ENCODE results near the gene NFATC2. TPM values are rescaled to one million over a fixed set of nuclear protein-coding genes. Genes with fewer than 3 reads are reported as not detected.

Gene NFATC2
- total RNA-seq, 1 experiment from 2014 or later, result 0.61 TPM

DNA sequence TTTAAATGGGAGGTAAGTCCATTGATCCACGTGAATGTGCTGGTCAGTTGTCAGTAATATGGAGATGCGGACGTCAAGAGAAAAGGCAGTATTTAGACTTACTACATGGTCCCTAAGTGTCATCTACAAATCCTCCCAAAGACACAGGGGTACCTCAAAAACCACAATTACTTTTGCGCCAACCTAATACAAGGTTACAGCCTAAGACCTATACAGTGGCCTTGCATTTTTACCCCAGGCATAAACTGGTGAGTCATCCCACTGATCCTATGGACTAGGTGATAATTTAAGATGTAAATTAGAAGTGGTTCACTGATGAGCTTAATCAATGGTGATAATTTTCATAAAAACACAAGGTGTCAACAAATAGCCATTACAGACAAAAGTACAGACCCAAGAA, 141.0 kb downstream of the NFATC2 start:
- no peak overlapping the region for H4K5ac ChIP-seq (ENCODE audit: insufficient read length, low read depth, low read length)
- no peak overlapping the region for H2BK12ac ChIP-seq (ENCODE audit: insufficient read length, low read depth, low read length)
- no peak overlapping the region for H4K8ac ChIP-seq (replicated peaks; ENCODE audit: insufficient read length, low read depth, low read length)
- no peak overlapping the region for H3K27ac Mint-ChIP-seq
- H3K14ac ChIP-seq (ENCODE audit: insufficient read depth, low read length), result no peak overlapping the region
- peaks cover 0 to 1% (median 0%) of the 10 kb centered on the region in 3 experiments; a peak in 1 of 7 replicates for H3K36me3 Mint-ChIP-seq (ENCODE audit: insufficient read depth in 1 of 3, low read depth in 3 of 3)
- no peaks in the 10 kb centered on the region for H3K9me3 ChIP-seq (ENCODE audit: control insufficient read depth, low read depth, low read length)
- H3K27me3 ChIP-seq (ENCODE audit: insufficient read depth, low read length), result no peaks in the 10 kb centered on the region
- peaks cover 17 to 26% of the 10 kb centered on the region in 2 experiments for H3K4me1 Mint-ChIP-seq
- no peak overlapping the region for H2BK20ac ChIP-seq (ENCODE audit: low read depth, low read length, poor library complexity, severe bottlenecking)
- no peak overlapping the region for H4K91ac ChIP-seq (ENCODE audit: insufficient read length, low read depth, low read length)
- no peak overlapping the region for H3K4ac ChIP-seq (ENCODE audit: low read depth, low read length)
- H3K4me2 ChIP-seq (ENCODE audit: insufficient read depth, insufficient read length, low read length), result no peak overlapping the region
- H3K23ac ChIP-seq (ENCODE audit: insufficient read length, low read depth, low read length), result no peak overlapping the region
- no peaks in the 10 kb centered on the region for H3K79me2 ChIP-seq (ENCODE audit: insufficient read depth, low read length)
- H3K18ac ChIP-seq (ENCODE audit: insufficient read length, low read depth, low read length), result no peak overlapping the region
- H3K79me1 ChIP-seq (ENCODE audit: insufficient read depth, low read depth, low read length, poor library complexity, severe bottlenecking), result no peaks in the 10 kb centered on the region
- no peak overlapping the region for H3T11ph ChIP-seq (ENCODE audit: low read length)
- H3K9ac ChIP-seq (ENCODE audit: extremely low read depth, insufficient read length, low read length), result no peak overlapping the region
- no peak overlapping the region for H2BK5ac ChIP-seq (ENCODE audit: insufficient read length, low read length)
- H3K23me2 ChIP-seq (ENCODE audit: insufficient read length, low read depth, low read length, poor library complexity, severe bottlenecking), result no peaks in the 10 kb centered on the region
- TF ChIP-seq, protein P1, sequence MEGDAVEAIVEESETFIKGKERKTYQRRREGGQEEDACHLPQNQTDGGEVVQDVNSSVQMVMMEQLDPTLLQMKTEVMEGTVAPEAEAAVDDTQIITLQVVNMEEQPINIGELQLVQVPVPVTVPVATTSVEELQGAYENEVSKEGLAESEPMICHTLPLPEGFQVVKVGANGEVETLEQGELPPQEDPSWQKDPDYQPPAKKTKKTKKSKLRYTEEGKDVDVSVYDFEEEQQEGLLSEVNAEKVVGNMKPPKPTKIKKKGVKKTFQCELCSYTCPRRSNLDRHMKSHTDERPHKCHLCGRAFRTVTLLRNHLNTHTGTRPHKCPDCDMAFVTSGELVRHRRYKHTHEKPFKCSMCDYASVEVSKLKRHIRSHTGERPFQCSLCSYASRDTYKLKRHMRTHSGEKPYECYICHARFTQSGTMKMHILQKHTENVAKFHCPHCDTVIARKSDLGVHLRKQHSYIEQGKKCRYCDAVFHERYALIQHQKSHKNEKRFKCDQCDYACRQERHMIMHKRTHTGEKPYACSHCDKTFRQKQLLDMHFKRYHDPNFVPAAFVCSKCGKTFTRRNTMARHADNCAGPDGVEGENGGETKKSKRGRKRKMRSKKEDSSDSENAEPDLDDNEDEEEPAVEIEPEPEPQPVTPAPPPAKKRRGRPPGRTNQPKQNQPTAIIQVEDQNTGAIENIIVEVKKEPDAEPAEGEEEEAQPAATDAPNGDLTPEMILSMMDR (conservative IDR thresholded peaks at IDR 0.05), result no peak
- no peaks in the 10 kb centered on the region for H4K20me1 ChIP-seq (ENCODE audit: control insufficient read depth, insufficient read depth, insufficient read length)
- no peaks in the 10 kb centered on the region for H3K4me1 ChIP-seq (ENCODE audit: insufficient read depth, low read length)
- no peak for DNase-seq
- H2AFZ ChIP-seq (ENCODE audit: low read length), result no peak overlapping the region
- no peak overlapping the region for H2BK120ac ChIP-seq (ENCODE audit: low read depth, low read length, poor library complexity, severe bottlenecking)
- no peak overlapping the region for H3K27ac ChIP-seq (ENCODE audit: insufficient read length, low read depth, low read length)
- peaks cover 2% of the 10 kb centered on the region; the same call in 1 of the 2 replicates for H3K27me3 Mint-ChIP-seq (ENCODE audit: low read depth)
- WGBS (ENCODE audit: extremely low coverage, insufficient read length, low lambda C conversion rate), result no CpG with 5 or more reads among the region's 4 CpGs
- H3K56ac ChIP-seq (ENCODE audit: insufficient read length, low read depth, low read length), result no peak overlapping the region
- no peaks in the 10 kb centered on the region for H3K9me3 Mint-ChIP-seq
- H3K4me3 Mint-ChIP-seq, result no peak overlapping the region
- H2AK5ac ChIP-seq (ENCODE audit: insufficient read length, low read length), result no peak overlapping the region
- no peak overlapping the region for H2BK15ac ChIP-seq (ENCODE audit: low read depth, low read length)
